ENCODE results near the gene BSX.
A peak's percentile ranks its signal among the peaks of the same experiment; 100 is the strongest.

- TF ChIP-seq EZH2phosphoT487 (IDR thresholded peaks at IDR 0.05; ENCODE audit: insufficient read depth, low read depth): peak; percentile 71
- TF ChIP-seq EZH2 (IDR thresholded peaks at IDR 0.05; ENCODE audit: insufficient read depth, poor library complexity, severe bottlenecking): peak; percentile 25
Observed at GRCh38 chr11:122976734-122977469, 4.7 kb downstream of the BSX start.

Measured in GM23248 (cell line).